Measurements from ENCODE around the gene GNL1. TPM values are rescaled to one million over a fixed set of nuclear protein-coding genes. Genes with fewer than 3 reads are reported as not detected.

GNL1 gene
- total and polyA plus RNA-seq, 12 donors = 17.3 to 34.1 (median 20.1) TPM

DNA sequence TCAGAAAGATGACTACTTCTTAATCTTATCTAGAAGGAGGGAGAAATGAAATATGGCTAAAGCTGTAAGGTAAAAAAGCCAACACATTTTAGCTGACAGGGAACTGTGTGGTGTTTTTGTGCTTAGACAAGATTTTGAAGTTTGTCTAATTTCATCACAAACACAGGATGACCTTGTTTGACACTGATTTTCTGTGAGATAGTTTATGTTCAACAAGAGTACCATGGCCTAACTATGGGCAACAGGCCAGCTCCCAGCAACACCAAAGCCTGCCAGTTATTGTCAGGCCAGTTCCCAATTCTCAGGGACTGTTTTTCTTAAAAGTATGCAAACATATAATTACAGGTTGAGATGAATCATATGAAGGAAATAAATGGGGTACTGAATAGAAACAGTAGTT lies 9.5 kb upstream of the GNL1 start:
- DNase-seq = no peak
- H3K36me3 ChIP-seq = peaks cover 0 to 34% (median 13%) of the 10 kb centered on the region in 9 donors
- TF ChIP-seq, protein P1, sequence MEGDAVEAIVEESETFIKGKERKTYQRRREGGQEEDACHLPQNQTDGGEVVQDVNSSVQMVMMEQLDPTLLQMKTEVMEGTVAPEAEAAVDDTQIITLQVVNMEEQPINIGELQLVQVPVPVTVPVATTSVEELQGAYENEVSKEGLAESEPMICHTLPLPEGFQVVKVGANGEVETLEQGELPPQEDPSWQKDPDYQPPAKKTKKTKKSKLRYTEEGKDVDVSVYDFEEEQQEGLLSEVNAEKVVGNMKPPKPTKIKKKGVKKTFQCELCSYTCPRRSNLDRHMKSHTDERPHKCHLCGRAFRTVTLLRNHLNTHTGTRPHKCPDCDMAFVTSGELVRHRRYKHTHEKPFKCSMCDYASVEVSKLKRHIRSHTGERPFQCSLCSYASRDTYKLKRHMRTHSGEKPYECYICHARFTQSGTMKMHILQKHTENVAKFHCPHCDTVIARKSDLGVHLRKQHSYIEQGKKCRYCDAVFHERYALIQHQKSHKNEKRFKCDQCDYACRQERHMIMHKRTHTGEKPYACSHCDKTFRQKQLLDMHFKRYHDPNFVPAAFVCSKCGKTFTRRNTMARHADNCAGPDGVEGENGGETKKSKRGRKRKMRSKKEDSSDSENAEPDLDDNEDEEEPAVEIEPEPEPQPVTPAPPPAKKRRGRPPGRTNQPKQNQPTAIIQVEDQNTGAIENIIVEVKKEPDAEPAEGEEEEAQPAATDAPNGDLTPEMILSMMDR (IDR thresholded peaks at IDR 0.05) = no peak
- no peak overlapping the region for H3K27ac ChIP-seq
- ATAC-seq = no peak
- no peak overlapping the region for H3K4me3 ChIP-seq
- intact Hi-C loops (cut with DNase I) = no loop called here
- H3K27me3 ChIP-seq = no peaks in the 10 kb centered on the region
- peaks cover 5 to 12% (median 10%) of the 10 kb centered on the region in 9 donors for H3K4me1 ChIP-seq
- no peaks in the 10 kb centered on the region for H3K9me3 ChIP-seq

GRCh38 chr6:30564114-30564513 lies 7.8 kb upstream of the GNL1 start:
- 89 to 96% methylated on average over 1 of the region's 1 CpG for WGBS, 2 donors
- Histone ChIP-seq H3K4me1 (peaks cover 0 to 4% (median 0%) of the 10 kb centered on the region in 9 donors), H3K4me3 (no peak overlapping the region), H3K36me3 (peaks cover 0 to 40% (median 13%) of the 10 kb centered on the region in 9 donors), H3K27me3 (no peaks in the 10 kb centered on the region), H3K9me3 (no peaks in the 10 kb centered on the region), H3K27ac (no peak overlapping the region)
- DNase-seq (no peak), ATAC-seq (no peak)
- intact Hi-C loops (cut with DNase I) = no loop called here
- TF ChIP-seq, protein P1 (IDR thresholded peaks at IDR 0.05) = no peak

- no peak overlapping the region for H3K27ac ChIP-seq
- intact Hi-C loops (cut with DNase I) = no loop called here
- ATAC-seq = peak in 1 of 8 donors; percentile 17
- peaks cover 3 to 18% (median 9%) of the 10 kb centered on the region in 9 donors for H3K4me1 ChIP-seq
- no peak overlapping the region for H3K4me3 ChIP-seq
- peaks cover 0 to 48% (median 13%) of the 10 kb centered on the region in 9 donors for H3K36me3 ChIP-seq
- no peaks in the 10 kb centered on the region for H3K27me3 ChIP-seq
- no peak for DNase-seq
- H3K9me3 ChIP-seq = no peaks in the 10 kb centered on the region
- WGBS, 2 donors = 92 to 96% methylated on average over 14 of the region's 14 CpGs
- TF ChIP-seq, protein P1 (IDR thresholded peaks at IDR 0.05) = no peak
These were observed 6.5 kb upstream of the GNL1 start for GRCh38 chr6:30562470-30563425.

DNA sequence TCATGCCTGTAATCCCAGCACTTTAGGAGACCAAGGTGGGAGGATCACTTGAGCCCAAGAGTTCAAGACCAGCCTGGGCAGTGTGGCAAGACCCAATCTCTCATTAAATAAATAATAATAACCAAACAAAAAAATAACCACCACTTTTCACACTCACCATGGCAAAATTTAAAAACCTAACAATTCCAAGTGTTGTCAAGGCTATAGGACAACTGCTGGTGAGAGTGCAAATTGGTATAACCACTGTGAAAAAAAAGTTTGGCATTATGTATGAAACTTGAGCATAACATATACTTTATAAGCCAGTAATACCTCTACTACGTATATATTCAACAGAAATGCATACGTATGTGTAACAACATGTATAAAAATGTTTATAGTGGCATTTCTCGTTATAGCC lies 4.6 kb upstream of the GNL1 start:
- WGBS, 2 donors = 97 to 99% methylated on average over 3 of the region's 3 CpGs
- H3K9me3 ChIP-seq = no peaks in the 10 kb centered on the region
- no peaks in the 10 kb centered on the region for H3K27me3 ChIP-seq
- peaks cover 7 to 23% (median 18%) of the 10 kb centered on the region in 9 donors for H3K4me1 ChIP-seq
- no peak for DNase-seq
- intact Hi-C loops (cut with DNase I) = no loop called here
- peaks cover 0 to 48% (median 13%) of the 10 kb centered on the region in 9 donors for H3K36me3 ChIP-seq
- TF ChIP-seq, protein P1 (IDR thresholded peaks at IDR 0.05) = no peak
- H3K4me3 ChIP-seq = no peak overlapping the region
- no peak for ATAC-seq
- H3K27ac ChIP-seq = no peak overlapping the region

All from heart right ventricle (tissue), 16 donors.